ENCODE measurements around the gene CIDEB.
"Not testable (repeated sequence)": the region's sequence is repeated elsewhere in the genome, so short reads cannot be mapped to it uniquely, and the experiment has no call there.

The CIDEB gene

GRCh38 chr14:24331731-24332267 lies 24.0 kb upstream of the CIDEB start:
- no peak for DNase-seq (ENCODE audit: low read depth)
- TF ChIP-seq CTCF (IDR thresholded peaks at IDR 0.05; ENCODE audit: control insufficient read depth, extremely low read depth, insufficient read depth), result no peak
- no peak overlapping the region for H3K4me3 ChIP-seq (ENCODE audit: low read depth, low read length)

- no peak for DNase-seq (ENCODE audit: low read depth)
- H3K4me3 ChIP-seq (ENCODE audit: low read depth, low read length), result no peak overlapping the region
- no peak for TF ChIP-seq CTCF (IDR thresholded peaks at IDR 0.05; ENCODE audit: control insufficient read depth, extremely low read depth, insufficient read depth)
Measured at GRCh38 chr14:24330973-24331674, 23.3 kb upstream of the CIDEB start.

GRCh38 chr14:24329736-24330135 lies 22.0 kb upstream of the CIDEB start:
- DNase-seq (ENCODE audit: low read depth), result no peak
- H3K4me3 ChIP-seq (ENCODE audit: low read depth, low read length), result no peak overlapping the region
- no peak for TF ChIP-seq CTCF (IDR thresholded peaks at IDR 0.05; ENCODE audit: control insufficient read depth, extremely low read depth, insufficient read depth)

GRCh38 chr14:24329073-24329663 lies 21.4 kb upstream of the CIDEB start:
- no peak for DNase-seq (ENCODE audit: low read depth)
- no peak for TF ChIP-seq CTCF (IDR thresholded peaks at IDR 0.05; ENCODE audit: control insufficient read depth, extremely low read depth, insufficient read depth)
- no peak overlapping the region for H3K4me3 ChIP-seq (ENCODE audit: low read depth, low read length)

GRCh38 chr14:24327914-24328313 lies 20.1 kb upstream of the CIDEB start:
- not testable (repeated sequence) for H3K4me3 ChIP-seq (ENCODE audit: low read depth, low read length); DNase-seq (ENCODE audit: low read depth)
- peak; percentile 53 for TF ChIP-seq CTCF (IDR thresholded peaks at IDR 0.05; ENCODE audit: control insufficient read depth, extremely low read depth, insufficient read depth)

- H3K4me3 ChIP-seq (ENCODE audit: low read depth, low read length), result no peak overlapping the region
- no peak for DNase-seq (ENCODE audit: low read depth)
- TF ChIP-seq CTCF (IDR thresholded peaks at IDR 0.05; ENCODE audit: control insufficient read depth, extremely low read depth, insufficient read depth), result no peak
Measured at GRCh38 chr14:24327303-24327702, 19.5 kb upstream of the CIDEB start.

Measured in LNCaP clone FGC (cell line).